ENCODE results near the gene RPS24. TPM values are rescaled to one million over a fixed set of nuclear protein-coding genes. Genes with fewer than 3 reads are reported as not detected.

RPS24 gene
- total and polyA plus RNA-seq, 2 of the 13 experiments (the other 11 are each of a cell fraction or from before 2014, with no cell fraction given) = 2,690 to 3,319 TPM

DNA sequence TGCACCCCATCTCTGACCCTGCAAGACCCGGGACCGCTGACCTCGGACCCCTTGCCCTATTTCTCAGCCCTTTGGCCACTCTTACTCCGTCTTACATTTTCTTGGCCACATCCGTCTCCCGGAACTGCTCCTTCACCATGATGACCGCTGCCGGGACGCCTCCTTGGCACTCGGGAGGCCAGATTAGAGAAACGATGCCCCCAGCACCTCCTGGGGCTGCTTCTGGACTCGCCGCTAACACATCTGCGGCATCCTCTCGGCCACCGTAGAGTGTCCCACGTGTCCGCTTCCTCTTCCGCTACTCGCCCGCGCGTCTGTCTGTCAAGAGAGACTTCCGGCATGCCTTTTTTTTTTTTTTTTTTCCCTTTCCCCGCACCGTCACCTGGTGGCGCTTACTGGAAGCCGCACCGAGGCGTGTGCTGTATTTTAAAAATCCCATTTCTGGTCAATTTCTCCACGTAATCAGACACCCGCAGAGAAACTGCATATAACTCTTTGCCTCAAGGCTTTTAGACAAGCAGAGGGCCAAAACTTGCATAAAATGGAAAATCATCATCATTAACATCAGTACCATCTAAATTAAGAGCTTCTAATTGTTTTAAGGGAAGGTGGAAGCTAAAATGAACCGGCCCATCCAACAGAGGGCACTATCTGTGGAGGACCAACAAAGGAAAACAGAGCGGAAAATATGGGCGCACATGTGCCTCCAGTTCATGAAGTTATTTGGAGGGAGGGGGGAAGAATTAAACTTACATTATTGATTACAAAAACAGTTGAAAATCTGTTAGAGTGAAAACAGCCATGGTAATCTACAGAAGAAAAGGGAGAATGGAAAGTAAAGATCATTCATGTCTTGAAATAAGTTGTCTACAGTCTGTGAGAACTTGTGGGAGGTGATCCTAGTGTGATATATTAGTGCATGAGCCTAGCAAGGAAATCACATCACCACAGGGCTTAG is 4.1 kb upstream of the RPS24 start, which contains the start of gene POLR3A (continued):
- TF ChIP-seq, protein P1, sequence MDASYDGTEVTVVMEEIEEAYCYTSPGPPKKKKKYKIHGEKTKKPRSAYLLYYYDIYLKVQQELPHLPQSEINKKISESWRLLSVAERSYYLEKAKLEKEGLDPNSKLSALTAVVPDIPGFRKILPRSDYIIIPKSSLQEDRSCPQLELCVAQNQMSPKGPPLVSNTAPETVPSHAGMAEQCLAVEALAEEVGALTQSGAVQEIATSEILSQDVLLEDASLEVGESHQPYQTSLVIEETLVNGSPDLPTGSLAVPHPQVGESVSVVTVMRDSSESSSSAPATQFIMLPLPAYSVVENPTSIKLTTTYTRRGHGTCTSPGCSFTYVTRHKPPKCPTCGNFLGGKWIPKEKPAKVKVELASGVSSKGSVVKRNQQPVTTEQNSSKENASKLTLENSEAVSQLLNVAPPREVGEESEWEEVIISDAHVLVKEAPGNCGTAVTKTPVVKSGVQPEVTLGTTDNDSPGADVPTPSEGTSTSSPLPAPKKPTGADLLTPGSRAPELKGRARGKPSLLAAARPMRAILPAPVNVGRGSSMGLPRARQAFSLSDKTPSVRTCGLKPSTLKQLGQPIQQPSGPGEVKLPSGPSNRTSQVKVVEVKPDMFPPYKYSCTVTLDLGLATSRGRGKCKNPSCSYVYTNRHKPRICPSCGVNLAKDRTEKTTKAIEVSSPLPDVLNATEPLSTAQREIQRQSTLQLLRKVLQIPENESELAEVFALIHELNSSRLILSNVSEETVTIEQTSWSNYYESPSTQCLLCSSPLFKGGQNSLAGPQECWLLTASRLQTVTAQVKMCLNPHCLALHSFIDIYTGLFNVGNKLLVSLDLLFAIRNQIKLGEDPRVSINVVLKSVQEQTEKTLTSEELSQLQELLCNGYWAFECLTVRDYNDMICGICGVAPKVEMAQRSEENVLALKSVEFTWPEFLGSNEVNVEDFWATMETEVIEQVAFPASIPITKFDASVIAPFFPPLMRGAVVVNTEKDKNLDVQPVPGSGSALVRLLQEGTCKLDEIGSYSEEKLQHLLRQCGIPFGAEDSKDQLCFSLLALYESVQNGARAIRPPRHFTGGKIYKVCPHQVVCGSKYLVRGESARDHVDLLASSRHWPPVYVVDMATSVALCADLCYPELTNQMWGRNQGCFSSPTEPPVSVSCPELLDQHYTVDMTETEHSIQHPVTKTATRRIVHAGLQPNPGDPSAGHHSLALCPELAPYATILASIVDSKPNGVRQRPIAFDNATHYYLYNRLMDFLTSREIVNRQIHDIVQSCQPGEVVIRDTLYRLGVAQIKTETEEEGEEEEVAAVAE (CRISPR knock-in tag; IDR thresholded peaks at IDR 0.05; ENCODE audit: borderline replicate concordance) = no peak
- TF ChIP-seq, protein P2, sequence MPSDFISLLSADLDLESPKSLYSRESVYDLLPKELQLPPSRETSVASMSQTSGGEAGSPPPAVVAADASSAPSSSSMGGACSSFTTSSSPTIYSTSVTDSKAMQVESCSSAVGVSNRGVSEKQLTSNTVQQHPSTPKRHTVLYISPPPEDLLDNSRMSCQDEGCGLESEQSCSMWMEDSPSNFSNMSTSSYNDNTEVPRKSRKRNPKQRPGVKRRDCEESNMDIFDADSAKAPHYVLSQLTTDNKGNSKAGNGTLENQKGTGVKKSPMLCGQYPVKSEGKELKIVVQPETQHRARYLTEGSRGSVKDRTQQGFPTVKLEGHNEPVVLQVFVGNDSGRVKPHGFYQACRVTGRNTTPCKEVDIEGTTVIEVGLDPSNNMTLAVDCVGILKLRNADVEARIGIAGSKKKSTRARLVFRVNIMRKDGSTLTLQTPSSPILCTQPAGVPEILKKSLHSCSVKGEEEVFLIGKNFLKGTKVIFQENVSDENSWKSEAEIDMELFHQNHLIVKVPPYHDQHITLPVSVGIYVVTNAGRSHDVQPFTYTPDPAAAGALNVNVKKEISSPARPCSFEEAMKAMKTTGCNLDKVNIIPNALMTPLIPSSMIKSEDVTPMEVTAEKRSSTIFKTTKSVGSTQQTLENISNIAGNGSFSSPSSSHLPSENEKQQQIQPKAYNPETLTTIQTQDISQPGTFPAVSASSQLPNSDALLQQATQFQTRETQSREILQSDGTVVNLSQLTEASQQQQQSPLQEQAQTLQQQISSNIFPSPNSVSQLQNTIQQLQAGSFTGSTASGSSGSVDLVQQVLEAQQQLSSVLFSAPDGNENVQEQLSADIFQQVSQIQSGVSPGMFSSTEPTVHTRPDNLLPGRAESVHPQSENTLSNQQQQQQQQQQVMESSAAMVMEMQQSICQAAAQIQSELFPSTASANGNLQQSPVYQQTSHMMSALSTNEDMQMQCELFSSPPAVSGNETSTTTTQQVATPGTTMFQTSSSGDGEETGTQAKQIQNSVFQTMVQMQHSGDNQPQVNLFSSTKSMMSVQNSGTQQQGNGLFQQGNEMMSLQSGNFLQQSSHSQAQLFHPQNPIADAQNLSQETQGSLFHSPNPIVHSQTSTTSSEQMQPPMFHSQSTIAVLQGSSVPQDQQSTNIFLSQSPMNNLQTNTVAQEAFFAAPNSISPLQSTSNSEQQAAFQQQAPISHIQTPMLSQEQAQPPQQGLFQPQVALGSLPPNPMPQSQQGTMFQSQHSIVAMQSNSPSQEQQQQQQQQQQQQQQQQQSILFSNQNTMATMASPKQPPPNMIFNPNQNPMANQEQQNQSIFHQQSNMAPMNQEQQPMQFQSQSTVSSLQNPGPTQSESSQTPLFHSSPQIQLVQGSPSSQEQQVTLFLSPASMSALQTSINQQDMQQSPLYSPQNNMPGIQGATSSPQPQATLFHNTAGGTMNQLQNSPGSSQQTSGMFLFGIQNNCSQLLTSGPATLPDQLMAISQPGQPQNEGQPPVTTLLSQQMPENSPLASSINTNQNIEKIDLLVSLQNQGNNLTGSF (CRISPR knock-in tag; IDR thresholded peaks at IDR 0.05) = no peak
- TF ChIP-seq, protein P3, sequence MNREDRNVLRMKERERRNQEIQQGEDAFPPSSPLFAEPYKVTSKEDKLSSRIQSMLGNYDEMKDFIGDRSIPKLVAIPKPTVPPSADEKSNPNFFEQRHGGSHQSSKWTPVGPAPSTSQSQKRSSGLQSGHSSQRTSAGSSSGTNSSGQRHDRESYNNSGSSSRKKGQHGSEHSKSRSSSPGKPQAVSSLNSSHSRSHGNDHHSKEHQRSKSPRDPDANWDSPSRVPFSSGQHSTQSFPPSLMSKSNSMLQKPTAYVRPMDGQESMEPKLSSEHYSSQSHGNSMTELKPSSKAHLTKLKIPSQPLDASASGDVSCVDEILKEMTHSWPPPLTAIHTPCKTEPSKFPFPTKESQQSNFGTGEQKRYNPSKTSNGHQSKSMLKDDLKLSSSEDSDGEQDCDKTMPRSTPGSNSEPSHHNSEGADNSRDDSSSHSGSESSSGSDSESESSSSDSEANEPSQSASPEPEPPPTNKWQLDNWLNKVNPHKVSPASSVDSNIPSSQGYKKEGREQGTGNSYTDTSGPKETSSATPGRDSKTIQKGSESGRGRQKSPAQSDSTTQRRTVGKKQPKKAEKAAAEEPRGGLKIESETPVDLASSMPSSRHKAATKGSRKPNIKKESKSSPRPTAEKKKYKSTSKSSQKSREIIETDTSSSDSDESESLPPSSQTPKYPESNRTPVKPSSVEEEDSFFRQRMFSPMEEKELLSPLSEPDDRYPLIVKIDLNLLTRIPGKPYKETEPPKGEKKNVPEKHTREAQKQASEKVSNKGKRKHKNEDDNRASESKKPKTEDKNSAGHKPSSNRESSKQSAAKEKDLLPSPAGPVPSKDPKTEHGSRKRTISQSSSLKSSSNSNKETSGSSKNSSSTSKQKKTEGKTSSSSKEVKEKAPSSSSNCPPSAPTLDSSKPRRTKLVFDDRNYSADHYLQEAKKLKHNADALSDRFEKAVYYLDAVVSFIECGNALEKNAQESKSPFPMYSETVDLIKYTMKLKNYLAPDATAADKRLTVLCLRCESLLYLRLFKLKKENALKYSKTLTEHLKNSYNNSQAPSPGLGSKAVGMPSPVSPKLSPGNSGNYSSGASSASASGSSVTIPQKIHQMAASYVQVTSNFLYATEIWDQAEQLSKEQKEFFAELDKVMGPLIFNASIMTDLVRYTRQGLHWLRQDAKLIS (CRISPR knock-in tag; IDR thresholded peaks at IDR 0.05) = no peak
- no peak for TF ChIP-seq KMT2A (CRISPR knock-in tag; IDR thresholded peaks at IDR 0.05)
- TF ChIP-seq RNF2 (conservative IDR thresholded peaks at IDR 0.05; ENCODE audit: low read depth) = no peak
- peak; percentile 81 for TF ChIP-seq SRSF1 (optimal IDR thresholded peaks at IDR 0.05; ENCODE audit: low read depth, low read length)
- TF ChIP-seq ZNF205 (CRISPR knock-in tag; IDR thresholded peaks at IDR 0.05) = no peak
- TF ChIP-seq ZNF674 (CRISPR knock-in tag; IDR thresholded peaks at IDR 0.05; ENCODE audit: low read depth) = no peak
- TF ChIP-seq, protein P4, sequence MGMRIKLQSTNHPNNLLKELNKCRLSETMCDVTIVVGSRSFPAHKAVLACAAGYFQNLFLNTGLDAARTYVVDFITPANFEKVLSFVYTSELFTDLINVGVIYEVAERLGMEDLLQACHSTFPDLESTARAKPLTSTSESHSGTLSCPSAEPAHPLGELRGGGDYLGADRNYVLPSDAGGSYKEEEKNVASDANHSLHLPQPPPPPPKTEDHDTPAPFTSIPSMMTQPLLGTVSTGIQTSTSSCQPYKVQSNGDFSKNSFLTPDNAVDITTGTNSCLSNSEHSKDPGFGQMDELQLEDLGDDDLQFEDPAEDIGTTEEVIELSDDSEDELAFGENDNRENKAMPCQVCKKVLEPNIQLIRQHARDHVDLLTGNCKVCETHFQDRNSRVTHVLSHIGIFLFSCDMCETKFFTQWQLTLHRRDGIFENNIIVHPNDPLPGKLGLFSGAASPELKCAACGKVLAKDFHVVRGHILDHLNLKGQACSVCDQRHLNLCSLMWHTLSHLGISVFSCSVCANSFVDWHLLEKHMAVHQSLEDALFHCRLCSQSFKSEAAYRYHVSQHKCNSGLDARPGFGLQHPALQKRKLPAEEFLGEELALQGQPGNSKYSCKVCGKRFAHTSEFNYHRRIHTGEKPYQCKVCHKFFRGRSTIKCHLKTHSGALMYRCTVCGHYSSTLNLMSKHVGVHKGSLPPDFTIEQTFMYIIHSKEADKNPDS (CRISPR knock-in tag; IDR thresholded peaks at IDR 0.05) = peak; percentile 50; the same call in 1 of the 2 replicates
- TF ChIP-seq MTA3 (CRISPR knock-in tag; IDR thresholded peaks at IDR 0.05) = no peak

Measured in HepG2 (cell line).